22Rv1 (cell line): Measurements from ENCODE around the gene TYMP.

Source experiments
- ZFX ChIP-seq: fragments of 450-650 bp; IDR thresholded peaks from 2 replicates; pipeline ENCODE4 v1.6.1; 2017; ENCODE audit warnings: antibody characterized with exemption, borderline replicate concordance
- TF ChIP-seq, protein P1 (sequence below): fragments of 450-650 bp; IDR thresholded peaks from 2 replicates; pipeline ENCODE4 v1.5.1; 2017; ENCODE audit warnings: mild to moderate bottlenecking

GRCh38 chr22:50525858-50526107 lies 4.0 kb downstream of the TYMP start:
- TF ChIP-seq, protein P1, sequence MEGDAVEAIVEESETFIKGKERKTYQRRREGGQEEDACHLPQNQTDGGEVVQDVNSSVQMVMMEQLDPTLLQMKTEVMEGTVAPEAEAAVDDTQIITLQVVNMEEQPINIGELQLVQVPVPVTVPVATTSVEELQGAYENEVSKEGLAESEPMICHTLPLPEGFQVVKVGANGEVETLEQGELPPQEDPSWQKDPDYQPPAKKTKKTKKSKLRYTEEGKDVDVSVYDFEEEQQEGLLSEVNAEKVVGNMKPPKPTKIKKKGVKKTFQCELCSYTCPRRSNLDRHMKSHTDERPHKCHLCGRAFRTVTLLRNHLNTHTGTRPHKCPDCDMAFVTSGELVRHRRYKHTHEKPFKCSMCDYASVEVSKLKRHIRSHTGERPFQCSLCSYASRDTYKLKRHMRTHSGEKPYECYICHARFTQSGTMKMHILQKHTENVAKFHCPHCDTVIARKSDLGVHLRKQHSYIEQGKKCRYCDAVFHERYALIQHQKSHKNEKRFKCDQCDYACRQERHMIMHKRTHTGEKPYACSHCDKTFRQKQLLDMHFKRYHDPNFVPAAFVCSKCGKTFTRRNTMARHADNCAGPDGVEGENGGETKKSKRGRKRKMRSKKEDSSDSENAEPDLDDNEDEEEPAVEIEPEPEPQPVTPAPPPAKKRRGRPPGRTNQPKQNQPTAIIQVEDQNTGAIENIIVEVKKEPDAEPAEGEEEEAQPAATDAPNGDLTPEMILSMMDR, result peak; percentile 45
- TF ChIP-seq ZFX, result no peak
